Tibial nerve (tissue), 4 donors: ENCODE results near the gene AZIN2.

Experiments
- CTCF ChIP-seq, 5 experiments: fragments of 200-600 bp in 3 of 5; fragments of 450-650 bp in 2 of 5; sonication (generic) in 3 of 5; IDR thresholded peaks; one replicate each; pipeline ENCODE4 v1.5.1; 2016 to 2019; ENCODE audit warnings: antibody characterized with exemption in 5 of 5, mild to moderate bottlenecking in 3 of 5, moderate library complexity in 2 of 5
- EP300 ChIP-seq, 2 donors: sonication (generic); formaldehyde crosslinking; IDR thresholded peaks; one replicate each; pipeline ENCODE4 v1.6.1; 2017; ENCODE audit warnings: antibody characterized with exemption in 2 of 2, mild to moderate bottlenecking in 1 of 2
- POLR2A ChIP-seq, 2 donors: fragments of 450-650 bp; IDR thresholded peaks; one replicate each; pipeline ENCODE4 v1.6.1; 2017; ENCODE audit warnings: antibody characterized with exemption in 2 of 2, mild to moderate bottlenecking in 2 of 2, moderate library complexity in 2 of 2

GRCh38 chr1:33151116-33151515, 70.2 kb downstream of the AZIN2 start:
- TF ChIP-seq CTCF (IDR thresholded peaks at IDR 0.05) (no peak), POLR2A (IDR thresholded peaks at IDR 0.05) (no peak), EP300 (IDR thresholded peaks at IDR 0.05) (no peak)
